ENCODE data around the gene PARP6. TPM values are rescaled to one million over a fixed set of nuclear protein-coding genes. Genes with fewer than 3 reads are reported as not detected.
A peak's percentile ranks its signal among the peaks of the same experiment; 100 is the strongest.

PARP6 gene
- total and polyA plus RNA-seq, 2 of the 8 experiments (the other 6 are each of a cell fraction or from before 2014, with no cell fraction given): 39.8 to 45.3 TPM

GRCh38 chr15:72229947-72230196 lies 42.5 kb downstream of the PARP6 start:
- H4K5ac ChIP-seq (ENCODE audit: insufficient read length, low read depth, low read length): no peak overlapping the region
- peak overlapping the region; percentile 41; the same call in 1 of the 2 replicates for H3K18ac ChIP-seq (ENCODE audit: extremely low read depth, low read length)
- ChIA-PET POLR2A (ENCODE audit: partially characterized antibody) (interaction anchor here (0.7 to 4.8 kb wide), 16 partner anchors 9 to 127 kb away, joined by 3 to 66 read pairs (median 4); partner anchors contain the start of genes CELF6 and GRAMD2A), CTCF (ENCODE audit: partially characterized antibody) (interaction anchor here (1.0 to 1.6 kb wide), 2 partner anchors 9 to 33 kb away, joined by 3 to 6 read pairs; partner anchors contain the start of gene GRAMD2A)
- DNase-seq (ENCODE audit: low read depth in 1 of 2, low spot score in 2 of 2): no peak
- no peak for FAIRE-seq
- H3K79me1 ChIP-seq (ENCODE audit: low read depth, low read length): peaks cover 9% of the 10 kb centered on the region
- peaks cover 31 to 32% of the 10 kb centered on the region in 2 experiments for H4K20me1 ChIP-seq (replicated peaks in 1 of 2; ENCODE audit: control insufficient read depth in 1 of 2, insufficient read depth in 2 of 2, low read length in 2 of 2)
- H3K4me2 ChIP-seq (ENCODE audit: insufficient read depth in 1 of 2, low read depth in 2 of 2, low read length in 2 of 2): peak overlapping the region; percentile 97 to 99
- no peak overlapping the region for H2BK120ac ChIP-seq (replicated peaks; ENCODE audit: low read depth, low read length)
- H3K14ac ChIP-seq (ENCODE audit: insufficient read length): no peak overlapping the region
- 1% methylated on average over 20 of the region's 29 CpGs; no CpG with 5 or more reads in 1 of the 2 experiments for WGBS, 2 experiments (ENCODE audit: extremely low coverage in 1 of 2, insufficient coverage in 1 of 2, insufficient read length in 1 of 2, insufficient replicate concordance in 2 of 2, low coverage in 1 of 2, low lambda C conversion rate in 2 of 2, missing lambda C conversion rate in 1 of 2)
- H3K27me3 ChIP-seq (replicated peaks in 1 of 4; ENCODE audit: control insufficient read depth in 3 of 4, extremely low read depth in 1 of 4, insufficient read depth in 3 of 4, low read length in 3 of 4): peaks cover 2 to 22% (median 13%) of the 10 kb centered on the region in 4 experiments; a peak in 6 of 7 replicates
- peak overlapping the region; percentile 42 to 83 (median 65); a peak in 6 of 7 replicates for H3K9ac ChIP-seq (replicated peaks in 1 of 4; ENCODE audit: extremely low read depth in 1 of 4, low read depth in 3 of 4, low read length in 3 of 4)
- peaks cover 12% of the 10 kb centered on the region for H3K23me2 ChIP-seq (ENCODE audit: low read depth, low read length)
- no peak overlapping the region for H3K23ac ChIP-seq (ENCODE audit: insufficient read length)
- no peak overlapping the region for H2BK15ac ChIP-seq (ENCODE audit: low read length)
- H3K79me2 ChIP-seq (ENCODE audit: control insufficient read depth in 1 of 2, insufficient read depth in 2 of 2, low read length in 2 of 2): peaks cover 35 to 56% of the 10 kb centered on the region in 2 experiments
- H3K27ac ChIP-seq (ENCODE audit: low read depth, low read length): no peak overlapping the region
- peaks cover 6 to 25% (median 19%) of the 10 kb centered on the region in 4 experiments for H3K4me1 ChIP-seq (replicated peaks in 1 of 4; ENCODE audit: control insufficient read depth in 3 of 4, insufficient read depth in 4 of 4, low read length in 3 of 4)
- H3K56ac ChIP-seq (replicated peaks; ENCODE audit: insufficient read length, low read depth, low read length): no peak overlapping the region
- H3K4ac ChIP-seq (replicated peaks; ENCODE audit: insufficient read length, low read depth, low read length): no peak overlapping the region
- H3K4me3 ChIP-seq (ENCODE audit: extremely low read depth in 1 of 4, insufficient read depth in 2 of 4, low read depth in 3 of 4, low read length in 4 of 4): peak overlapping the region; percentile 67 to 99 (median 92)
- H3K36me3 ChIP-seq (ENCODE audit: control insufficient read depth in 2 of 4, insufficient read depth in 4 of 4, low read length in 3 of 4): 0 out of 8 replicates have a peak, but pooled peaks cover 0 to 5% (median 0%) of the 10 kb centered on the region in 4 experiments
- H2BK20ac ChIP-seq (ENCODE audit: low read length): no peak overlapping the region
- H4K91ac ChIP-seq (replicated peaks; ENCODE audit: insufficient read length, low read length): no peak overlapping the region
- H2BK5ac ChIP-seq (ENCODE audit: low read depth, low read length): no peak overlapping the region
- no peaks in the 10 kb centered on the region for H3K9me3 ChIP-seq (ENCODE audit: insufficient read depth in 2 of 2, low read depth in 1 of 2, low read length in 1 of 2)
- H2AFZ ChIP-seq (ENCODE audit: low read length): no peak overlapping the region
- peak overlapping the region; percentile 84; the same call in 1 of the 2 replicates for H4K8ac ChIP-seq (ENCODE audit: extremely low read depth, insufficient read depth, low read length)
- no peak overlapping the region for H2BK12ac ChIP-seq (ENCODE audit: low read depth, low read length)
- H2AK5ac ChIP-seq (ENCODE audit: low read depth, low read length): no peak overlapping the region
- TF ChIP-seq HDAC6 (IDR thresholded peaks at IDR 0.05; ENCODE audit: low read depth, low read length) (no peak), CTBP2 (IDR thresholded peaks at IDR 0.05; ENCODE audit: borderline replicate concordance, insufficient read depth, insufficient read length, low read length) (no peak), RBBP5 (IDR thresholded peaks at IDR 0.05; ENCODE audit: borderline replicate concordance, low read depth, low read length) (no peak), SUZ12 (IDR thresholded peaks at IDR 0.05; ENCODE audit: low read length) (no peak), PHF8 (conservative IDR thresholded peaks at IDR 0.05; ENCODE audit: low read depth, low read length) (no peak), SP1 (IDR thresholded peaks at IDR 0.05; ENCODE audit: low read depth, low read length) (no peak), CEBPB (IDR thresholded peaks at IDR 0.05; ENCODE audit: low read depth, low read length) (no peak), CTCF (IDR thresholded peaks at IDR 0.05; ENCODE audit: control extremely low read depth in 1 of 3, insufficient read depth in 1 of 3, low read depth in 1 of 3, low read length in 3 of 3) (no peak), CHD1 (IDR thresholded peaks at IDR 0.05; ENCODE audit: low read depth, low read length) (no peak), KDM4A (IDR thresholded peaks at IDR 0.05; ENCODE audit: low read depth, low read length, severe bottlenecking) (no peak), CBX8 (IDR thresholded peaks at IDR 0.05; ENCODE audit: borderline replicate concordance, low read depth, low read length) (no peak), YY1 (IDR thresholded peaks at IDR 0.05; ENCODE audit: low read depth, low read length) (no peak)

Data from H1 (cell line).